HG03439 (cell line): ENCODE measurements around the gene IGSF10.
"Not testable (repeated sequence)": the region's sequence is repeated elsewhere in the genome, so short reads cannot be mapped to it uniquely, and the experiment has no call there.

Experiments used
- ATAC-seq: cut with Tn5 transposase; IDR thresholded peaks from one replicate; pipeline ENCODE4 v1.9.1; 2021; ENCODE audit warnings: mild to moderate bottlenecking, moderate library complexity; ENCODE audit not compliant: unreplicated experiment

IGSF10 gene

GRCh38 chr3:151460774-151461450 lies at the start of gene IGSF10:
TSS of gene IGSF10 (minus strand) at chr3:151461061. CDS start at chr3:151458709, 2,352 bp downstream.
- ATAC-seq: no peak

DNA sequence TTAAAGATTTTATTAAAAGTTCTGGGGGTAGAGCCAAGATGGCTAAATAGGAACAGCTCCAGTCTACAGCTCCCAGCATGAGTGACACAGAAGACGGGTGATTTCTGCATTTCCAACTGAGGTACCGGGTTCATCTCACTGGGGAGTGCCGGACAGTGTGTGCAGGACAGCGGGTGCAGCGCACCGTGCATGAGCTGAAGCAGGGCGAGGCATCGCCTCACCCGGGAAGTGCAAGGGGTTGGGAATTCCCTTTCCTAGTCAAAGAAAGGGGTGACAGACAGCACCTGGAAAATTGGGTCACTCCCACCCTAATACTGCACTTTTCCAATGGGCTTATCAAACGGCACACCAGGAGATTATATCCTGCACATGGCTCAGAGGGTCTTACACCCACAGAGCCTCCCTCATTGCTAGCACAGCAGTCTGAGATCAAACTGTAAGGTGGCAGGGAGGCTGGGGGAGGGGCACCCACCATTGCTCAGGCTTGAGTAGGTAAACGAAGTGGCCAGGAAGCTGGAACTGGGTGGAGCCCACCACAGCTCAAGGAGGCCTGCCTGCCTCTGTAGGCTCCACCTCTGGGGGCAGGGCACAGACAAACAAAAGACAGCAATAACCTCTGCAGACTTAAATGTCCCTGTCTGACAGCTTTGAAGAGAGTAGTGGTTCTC lies 48.7 kb upstream of the IGSF10 start:
- ATAC-seq: not testable (repeated sequence)

DNA sequence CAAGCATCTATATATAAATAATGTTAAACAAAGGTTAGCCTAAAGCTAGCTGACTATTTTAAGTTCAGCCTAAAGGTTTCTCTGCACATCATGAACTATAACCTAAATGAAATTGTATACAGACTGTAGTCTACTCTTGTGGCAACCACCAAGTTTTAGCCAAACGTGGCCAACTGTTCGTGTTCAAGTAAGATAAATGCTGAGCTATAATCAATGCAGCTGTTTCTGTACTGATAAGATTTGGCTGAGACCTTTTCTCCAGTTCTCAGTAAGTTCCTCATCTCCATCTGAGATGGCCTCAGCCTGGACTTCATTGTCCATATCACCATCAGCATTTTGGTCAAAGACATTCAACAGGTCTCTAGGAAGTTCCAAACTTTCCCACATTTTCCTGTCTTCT lies 43.7 kb upstream of the IGSF10 start:
- no peak for ATAC-seq

DNA sequence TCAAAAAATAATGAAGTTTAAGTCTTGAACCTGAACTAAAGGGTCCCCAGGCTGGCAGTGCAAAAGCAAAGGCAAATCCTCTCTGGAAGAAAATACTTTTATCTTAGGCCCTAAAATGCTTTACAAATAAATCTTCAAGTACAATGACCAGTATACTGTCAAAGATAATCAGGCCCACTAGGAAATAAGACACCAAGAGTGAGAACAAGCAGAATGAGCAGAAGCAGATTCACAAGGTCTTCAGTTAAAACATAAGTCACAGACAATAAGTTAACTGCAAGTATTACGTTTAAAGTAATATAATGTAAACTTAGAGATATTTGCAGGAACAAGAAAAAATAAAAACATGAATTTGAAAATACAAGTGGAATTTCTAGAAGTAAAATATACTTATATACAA lies 42.2 kb upstream of the IGSF10 start:
- no peak for ATAC-seq

- ATAC-seq: no peak
Observed at GRCh38 chr3:151501923-151502632, 41.2 kb upstream of the IGSF10 start.

GRCh38 chr3:151501171-151501922 lies 40.5 kb upstream of the IGSF10 start:
- ATAC-seq: no peak

- ATAC-seq: no peak
Observed at GRCh38 chr3:151499168-151499567, 38.3 kb upstream of the IGSF10 start.

GRCh38 chr3:151491525-151491924 lies 30.7 kb upstream of the IGSF10 start:
- no peak for ATAC-seq

GRCh38 chr3:151487833-151488232 lies 27.0 kb upstream of the IGSF10 start:
- ATAC-seq: not testable (repeated sequence)

DNA sequence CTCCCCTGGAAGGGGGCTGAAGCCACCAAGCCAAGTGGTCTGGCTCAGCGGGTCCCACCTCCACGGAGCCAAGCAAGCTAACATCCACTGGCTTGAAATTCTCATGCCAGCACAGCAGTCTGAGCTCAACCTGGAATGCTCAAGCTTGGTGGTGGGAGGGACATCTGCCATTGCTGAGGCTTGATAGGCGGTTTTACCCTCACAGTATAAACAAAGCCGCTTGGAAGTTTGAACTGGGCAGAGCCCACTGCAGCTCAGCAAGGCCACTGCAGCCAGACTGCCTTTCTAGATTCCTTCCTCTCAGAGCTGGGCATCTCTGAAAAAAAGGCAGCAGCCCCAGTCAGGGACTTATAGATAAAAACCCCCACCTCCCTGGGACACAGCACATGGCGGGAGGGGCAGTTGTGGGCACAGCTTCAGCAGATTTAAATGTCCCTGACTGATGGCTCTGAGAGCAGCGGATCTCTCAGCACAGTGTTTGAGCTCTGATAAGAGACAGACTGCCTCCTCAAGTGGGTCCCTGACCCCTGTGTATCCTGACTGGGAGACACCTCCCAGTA lies 23.2 kb upstream of the IGSF10 start:
- no peak for ATAC-seq

DNA sequence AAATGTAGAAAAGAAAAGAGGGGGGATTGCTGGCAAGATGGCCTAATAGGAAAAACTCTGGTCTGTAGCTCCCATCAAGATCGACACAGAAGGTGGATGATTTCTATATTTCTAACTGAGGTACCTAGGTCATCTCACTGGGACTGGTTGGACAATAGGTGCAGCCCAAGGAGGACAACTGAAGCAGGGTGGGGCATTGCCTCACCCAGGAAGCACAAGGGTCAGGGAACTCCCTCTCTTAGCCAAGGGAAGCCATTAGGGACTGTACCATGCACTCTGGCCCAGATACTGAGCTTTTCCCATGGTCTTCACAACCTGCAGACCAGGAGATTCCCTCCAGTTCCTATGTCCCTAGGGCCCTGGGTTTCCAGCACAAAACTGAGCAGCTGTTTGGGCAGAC lies 22.6 kb upstream of the IGSF10 start:
- no peak for ATAC-seq

- ATAC-seq: no peak
Observed at GRCh38 chr3:151480492-151480891, 19.6 kb upstream of the IGSF10 start.

DNA sequence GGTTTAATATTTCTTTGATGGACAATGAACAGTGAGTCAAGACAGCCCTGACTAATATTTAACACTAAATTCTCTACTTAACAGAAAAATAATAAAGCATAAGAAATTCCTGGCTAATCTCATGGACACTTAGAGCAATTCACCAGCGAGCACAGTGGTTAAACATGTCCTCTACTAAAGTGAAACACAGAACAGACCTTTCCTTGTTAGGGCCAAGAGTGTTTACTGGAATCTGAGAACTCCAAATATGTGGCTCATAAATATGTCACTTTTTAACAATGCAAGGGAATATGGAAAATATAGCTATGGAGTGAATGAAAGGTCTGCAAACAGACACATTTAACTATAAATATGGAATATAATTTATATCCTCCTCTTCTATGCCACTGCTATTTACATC lies 18.6 kb upstream of the IGSF10 start:
- ATAC-seq: no peak

GRCh38 chr3:151478335-151478697 lies 17.5 kb upstream of the IGSF10 start:
- no peak for ATAC-seq

GRCh38 chr3:151477591-151478334 lies 16.9 kb upstream of the IGSF10 start:
- no peak for ATAC-seq

GRCh38 chr3:151476344-151477018 lies 15.6 kb upstream of the IGSF10 start:
- ATAC-seq: no peak

DNA sequence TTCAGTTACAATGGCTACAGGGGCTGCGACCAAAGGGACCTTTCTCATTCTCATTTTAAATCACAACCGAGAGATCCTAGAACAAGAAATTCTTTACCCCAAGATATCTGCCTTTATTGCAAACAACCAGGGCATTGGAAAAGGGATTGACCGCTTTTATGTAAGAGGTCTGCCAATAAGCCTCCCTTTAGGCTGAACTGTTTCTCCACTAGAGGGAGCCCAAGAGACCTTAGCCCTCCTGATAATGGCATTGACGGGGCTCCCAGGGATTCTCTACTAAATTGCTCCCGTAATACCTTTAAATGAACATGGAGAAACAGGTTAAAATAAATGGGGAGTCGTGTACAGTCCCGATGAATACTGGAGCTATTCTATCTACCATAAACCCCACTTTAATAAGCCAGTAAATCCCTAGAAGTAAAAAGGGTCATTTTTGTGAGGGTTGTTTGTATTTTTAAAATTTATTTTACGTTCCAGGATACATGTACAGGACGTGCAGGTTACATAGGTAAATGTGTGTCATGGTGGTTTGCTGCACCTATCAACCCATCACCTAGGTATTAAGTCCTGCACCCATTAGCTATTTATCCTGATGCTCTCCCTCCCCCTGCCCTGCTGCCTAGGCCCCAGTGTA lies 7.5 kb upstream of the IGSF10 start:
- ATAC-seq: peak; percentile 79

DNA sequence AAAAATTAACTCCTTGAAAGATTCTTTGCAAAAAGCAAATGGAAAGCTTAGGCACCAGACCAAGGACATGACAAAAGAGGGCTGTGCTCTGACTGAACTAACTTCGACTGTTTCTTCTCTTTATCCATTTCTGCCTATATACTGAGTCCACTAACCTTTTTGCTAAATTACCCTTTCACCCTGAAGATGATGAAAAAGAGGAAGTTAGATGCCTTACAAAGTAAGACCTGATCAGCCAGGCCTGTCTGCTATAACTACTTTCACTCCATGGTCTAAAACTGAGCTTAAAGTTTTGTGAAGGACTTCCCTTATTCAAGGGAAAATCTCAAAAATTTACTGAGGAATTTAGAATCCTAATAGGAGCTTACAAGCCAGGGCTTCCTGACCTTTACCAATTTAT lies 6.2 kb upstream of the IGSF10 start:
- no peak for ATAC-seq

- ATAC-seq: no peak
Observed at GRCh38 chr3:151462991-151463390, 2.1 kb upstream of the IGSF10 start.
